GM12878 (cell line): ENCODE measurements around the gene FEM1B. TPM values are rescaled to one million over a fixed set of nuclear protein-coding genes. Genes with fewer than 3 reads are reported as not detected.

Source experiments
- ATAC-seq: fragments of 200-7000 bp; cut with Tn5 transposase; 3 replicates; pipeline ENCODE4 v1.9.1; 2020; ENCODE audit warnings: mild to moderate bottlenecking, moderate library complexity
- BruUV-seq: library from RNA; stranded (reverse); fragments of 400-500 nt; replicated peaks from 2 replicates; lab custom pipeline; 2021; lab: Mats Ljungman, UMichigan
- CTCF ChIA-PET: fragments of 300-600 bp; sonication (Branson Sonifier 250); formaldehyde crosslinking; extraction: SDS; loops from one replicate; lab custom pipeline; 2021; ENCODE audit warnings: inconsistent platforms; lab: Yijun Ruan, JAX
- POLR2A ChIA-PET: fragments of 350-600 bp; formaldehyde crosslinking; extraction: SDS; loops from one replicate; lab custom pipeline; 2021; ENCODE audit warnings: inconsistent platforms; lab: Charles Lee
- RAD21 ChIA-PET: fragments of 300-600 bp; sonication (Branson Sonifier 250); formaldehyde crosslinking; loops from one replicate; lab custom pipeline; 2023; ENCODE audit warnings: antibody characterized with exemption; ENCODE audit not compliant: unreplicated experiment; lab: Charles Lee
- SMC1A ChIA-PET: fragments of 300-600 bp; sonication (Branson Sonifier 250); formaldehyde crosslinking; loops from one replicate; lab custom pipeline; 2023; ENCODE audit not compliant: unreplicated experiment, uncharacterized antibody; lab: Charles Lee
- DNase-seq: peaks from one replicate; pipeline ENCODE4 v3.0.0-alpha.2; 2011; ENCODE audit warnings: low read depth, low spot score
- FAIRE-seq: peaks from 3 replicates; lab custom pipeline; 2011; peaks lifted over from hg19 to GRCh38; lab: Jason Lieb, UNC
- H2AFZ ChIP-seq: 2 replicates; pipeline ENCODE4 v1.6.0; 2011; ENCODE audit warnings: low read depth, low read length, control low read depth; ENCODE audit not compliant: control insufficient read depth
- H3K27ac ChIP-seq: 2 replicates; pipeline ENCODE4 v1.5.1; 2011; ENCODE audit warnings: control low read depth; ENCODE audit not compliant: control insufficient read depth, insufficient read depth
- H3K27me3 ChIP-seq, 2 experiments: replicated peaks in 1 of 2; 2 replicates each; pipeline versions ENCODE4 v1.6.0 to v1.6.1; 2011; ENCODE audit warnings: low read length in 1 of 2; ENCODE audit not compliant: control insufficient read depth in 2 of 2, insufficient read depth in 2 of 2
- H3K36me3 ChIP-seq, 2 experiments: 2 replicates each; pipeline ENCODE4 v1.5.1; 2011; ENCODE audit warnings: low read length in 1 of 2; ENCODE audit not compliant: control insufficient read depth in 2 of 2, insufficient read depth in 2 of 2
- H3K4me1 ChIP-seq: 2 replicates; pipeline ENCODE4 v1.6.1; 2011; ENCODE audit warnings: mild to moderate bottlenecking, low read length, moderate library complexity, mixed read lengths; ENCODE audit not compliant: control insufficient read depth, insufficient read depth
- H3K4me2 ChIP-seq: 2 replicates; pipeline ENCODE4 v1.6.0; 2011; ENCODE audit warnings: control low read depth; ENCODE audit not compliant: control insufficient read depth, insufficient read depth
- H3K4me3 ChIP-seq: fragments of 200-600 bp; sonication (generic); 2 replicates; pipeline ENCODE4 v1.5.1; 2016
- H3K79me2 ChIP-seq: 2 replicates; pipeline ENCODE4 v1.6.0; 2011; ENCODE audit warnings: low read length; ENCODE audit not compliant: control insufficient read depth, insufficient read depth
- H3K9ac ChIP-seq: 2 replicates; pipeline ENCODE4 v1.8.0; 2011; ENCODE audit warnings: low read length, control low read depth, mixed read lengths; ENCODE audit not compliant: control insufficient read depth, insufficient read depth
- H3K9me3 ChIP-seq: replicated peaks from 3 replicates; pipeline ENCODE4 v1.5.1; 2011; ENCODE audit warnings: mild to moderate bottlenecking, low read length; ENCODE audit not compliant: control insufficient read depth, insufficient read depth
- H4K20me1 ChIP-seq: 2 replicates; pipeline ENCODE4 v1.6.0; 2011; ENCODE audit not compliant: control insufficient read depth, insufficient read depth
- BHLHE40 ChIP-seq, 2 experiments: fragments of 450-650 bp in 1 of 2; IDR thresholded peaks; 2 replicates each; pipeline ENCODE4 v1.6.1; 2011 to 2017; ENCODE audit warnings: low read depth in 2 of 2, borderline replicate concordance in 1 of 2, improper control_type of control experiment in 1 of 2, low read length in 1 of 2, mild to moderate bottlenecking in 1 of 2
- CBX3 ChIP-seq: fragments of 200-600 bp; sonication (generic); IDR thresholded peaks from 2 replicates; pipeline ENCODE4 v1.6.1; 2016; ENCODE audit warnings: low read depth, borderline replicate concordance
- CHD2 ChIP-seq: IDR thresholded peaks from 2 replicates; pipeline ENCODE4 v1.6.1; 2011; ENCODE audit warnings: low read depth, low read length, improper control_type of control experiment, borderline replicate concordance
- EED ChIP-seq: sonication (generic); IDR thresholded peaks from 2 replicates; pipeline ENCODE4 v1.6.1; 2016; ENCODE audit warnings: antibody characterized with exemption, low read depth
- EZH2 ChIP-seq: IDR thresholded peaks from 2 replicates; pipeline ENCODE4 v1.6.1; 2012; ENCODE audit warnings: low read depth, mild to moderate bottlenecking, control low read depth, inconsistent platforms, low read length, borderline replicate concordance; ENCODE audit not compliant: control insufficient read depth
- IKZF2 ChIP-seq, 2 experiments: fragments of 450-650 bp; IDR thresholded peaks; 2 replicates each; pipeline ENCODE4 v1.6.1; 2017; ENCODE audit warnings: mild to moderate bottlenecking in 2 of 2, moderate library complexity in 2 of 2
- KLF5 ChIP-seq: fragments of 450-650 bp; IDR thresholded peaks from 2 replicates; pipeline ENCODE4 v1.6.1; 2014; ENCODE audit warnings: mild to moderate bottlenecking; ENCODE audit not compliant: partially characterized antibody
- MEF2A ChIP-seq: IDR thresholded peaks from 2 replicates; pipeline ENCODE4 v1.6.1; 2011; ENCODE audit warnings: low read depth, mild to moderate bottlenecking, low read length, moderate library complexity; ENCODE audit not compliant: insufficient read depth
- MTA2 ChIP-seq: fragments of 450-650 bp; IDR thresholded peaks from 2 replicates; pipeline ENCODE4 v1.6.1; 2016; ENCODE audit warnings: low read depth, mild to moderate bottlenecking, moderate library complexity
- NBN ChIP-seq: fragments of 450-650 bp; IDR thresholded peaks from 2 replicates; pipeline ENCODE4 v1.6.1; 2016
- NKRF ChIP-seq: fragments of 450-650 bp; conservative IDR thresholded peaks from 2 replicates; pipeline ENCODE4 v1.6.1; 2017; ENCODE audit warnings: mild to moderate bottlenecking, moderate library complexity
- NR2C1 ChIP-seq: fragments of 450-650 bp; IDR thresholded peaks from 2 replicates; pipeline ENCODE4 v1.6.1; 2017; ENCODE audit warnings: antibody characterized with exemption, mild to moderate bottlenecking, moderate library complexity
- PAX5 ChIP-seq: IDR thresholded peaks from 2 replicates; pipeline ENCODE4 v1.6.1; 2011; ENCODE audit warnings: low read depth, low read length, borderline replicate concordance
- PML ChIP-seq: IDR thresholded peaks from 2 replicates; pipeline ENCODE4 v1.6.1; 2012; ENCODE audit warnings: low read length, inconsistent platforms
- POLR2AphosphoS5 ChIP-seq: IDR thresholded peaks from 2 replicates; pipeline ENCODE4 v1.6.1; 2011; ENCODE audit warnings: mild to moderate bottlenecking, low read length, inconsistent platforms
- POU2F2 ChIP-seq: IDR thresholded peaks from 3 replicates; pipeline ENCODE4 v1.6.1; 2011; ENCODE audit warnings: low read depth, mild to moderate bottlenecking, low read length, borderline replicate concordance
- RELA ChIP-seq: fragments of 450-650 bp; IDR thresholded peaks from 2 replicates; pipeline ENCODE4 v1.8.0; 2014; ENCODE audit warnings: borderline replicate concordance; ENCODE audit not compliant: partially characterized antibody
- RFX5 ChIP-seq: IDR thresholded peaks from 2 replicates; pipeline ENCODE4 v1.6.1; 2011; ENCODE audit warnings: low read depth, low read length, improper control_type of control experiment
- SMARCA5 ChIP-seq: fragments of 450-650 bp; IDR thresholded peaks from 2 replicates; pipeline ENCODE4 v1.6.1; 2017; ENCODE audit warnings: mild to moderate bottlenecking
- SUZ12 ChIP-seq: fragments of 200-600 bp; sonication (generic); IDR thresholded peaks from one replicate; pipeline ENCODE4 v1.6.1; 2018; ENCODE audit warnings: antibody characterized with exemption, mild to moderate bottlenecking; ENCODE audit not compliant: unreplicated experiment
- TARDBP ChIP-seq: IDR thresholded peaks from 2 replicates; pipeline ENCODE4 v1.6.1; 2016; ENCODE audit warnings: borderline replicate concordance
- TCF3 ChIP-seq: IDR thresholded peaks from 2 replicates; pipeline ENCODE4 v1.6.1; 2012; ENCODE audit warnings: low read depth, mild to moderate bottlenecking, low read length, borderline replicate concordance; ENCODE audit not compliant: insufficient read depth
- TCF7 ChIP-seq: IDR thresholded peaks from 2 replicates; pipeline ENCODE4 v1.6.1; 2014; ENCODE audit warnings: antibody characterized with exemption, borderline replicate concordance
- ZSCAN29 ChIP-seq: fragments of 450-650 bp; IDR thresholded peaks from 2 replicates; pipeline ENCODE4 v1.6.1; 2017; ENCODE audit warnings: mild to moderate bottlenecking, moderate library complexity
- WGBS: methylation state at CpG from one replicate; pipeline ENCODE4 v1.1.6; 2016; ENCODE audit warnings: low lambda C conversion rate; ENCODE audit not compliant: insufficient replicate concordance, insufficient coverage; ENCODE audit errors: missing lambda C conversion rate; 5-methylcytosine and 5-hydroxymethylcytosine counted together
- in situ Hi-C: fragments of 300-500 bp; cut with MboI; formaldehyde crosslinking; loops from 9 replicates; pipeline ENCODE4 v1.14.3; 2018; ENCODE audit warnings: mixed read lengths
- intact Hi-C: fragments of 100-400 bp; cut with micrococcal nuclease; formaldehyde crosslinking; loops from one replicate; pipeline ENCODE4 v1.14.2; 2022; ENCODE audit not compliant: unreplicated experiment
- polyA plus RNA-seq, 11 experiments: library from polyadenylated mRNA; depleted of rRNA in 4 of 11; unstranded in 6 of 11; stranded (reverse) in 5 of 11; fragments of >200 nt; fragmentation: Nextera tagmentation in 4 of 11; fragmentation: Illumina TruSeq in 1 of 11; extraction: Ambion mirVana in 4 of 11; extraction: Trizol in 1 of 11; gene quantifications; 1 replicate in 1 of 11; 2 replicates in 10 of 11; pipeline versions ENCODE4 v1.2.1 to v1.2.3, GENCODE V29; 2011 to 2016; ENCODE audit warnings: inconsistent platforms in 2 of 11, missing spikeins in 2 of 11, low read depth in 1 of 11
- total RNA-seq, 4 experiments: library from RNA; depleted of rRNA in 3 of 4; stranded (reverse); fragments of >200 nt in 3 of 4; fragmentation: Illumina TruSeq in 1 of 4; extraction: Trizol in 1 of 4; gene quantifications; 2 replicates each; pipeline versions ENCODE4 v1.2.1 to v1.2.3, GENCODE V29; 2013 to 2021

Gene FEM1B
- total and polyA plus RNA-seq, 10 of the 15 experiments (the other 5 are each of a cell fraction or from before 2014, with no cell fraction given) = 5.5 to 61.1 (median 18.2) TPM

GRCh38 chr15:68229386-68230156, 48.0 kb upstream of the FEM1B start, which contains the start of gene CLN6:
Gene CLN6 (minus strand): TSS chr15:68229728. CDS start chr15:68229584, 144 bp downstream.
- peak; percentile 48 for DNase-seq
- Histone ChIP-seq H3K4me1 (peaks cover 38% of the 10 kb centered on the region), H3K36me3 (no peaks in the 10 kb centered on the region), H2AFZ (peak within 1 kb of the TSS; percentile 94), H3K27me3 (no peaks in the 10 kb centered on the region), H3K9me3 (no peaks in the 10 kb centered on the region), H3K4me2 (peak within 1 kb of the TSS; percentile 99), H3K27ac (peak within 1 kb of the TSS; percentile 90), H3K9ac (peak within 1 kb of the TSS; percentile 90), H3K4me3 (peak within 1 kb of the TSS; percentile 99), H4K20me1 (no peaks in the 10 kb centered on the region), H3K79me2 (peaks cover 47% of the 10 kb centered on the region)
- FAIRE-seq = no peak
- CTCF ChIA-PET = interaction anchor here (0.6 to 3.2 kb wide), 5 partner anchors 10 to 362 kb away, joined by 3 to 13 read pairs (median 4); no protein-coding TSS in a partner anchor
- RAD21 ChIA-PET = interaction anchor here (2.6 kb wide), 1 partner anchor 366 kb away, joined by 13 read pairs; no protein-coding TSS in a partner anchor
- POLR2A ChIA-PET = interaction anchor here (0.9 to 2.2 kb wide), 2 partner anchors 48 to 200 kb away, joined by 6 to 8 read pairs; partner anchors contain the start of gene FEM1B
- no TSS peak for BruUV-seq
- SMC1A ChIA-PET = interaction anchor here (1.0 to 2.2 kb wide), 3 partner anchors 23 to 366 kb away, joined by 3 to 8 read pairs (median 5); no protein-coding TSS in a partner anchor
- intact Hi-C loops = loop anchor here (5.0 kb wide), 1 partner anchor 367 kb away; no protein-coding TSS in a partner anchor
- ATAC-seq = peak; percentile 84
- 1% methylated on average over 26 of the region's 82 CpGs for WGBS
- in situ Hi-C loops = no loop called here
- peak; percentile 75 for TF ChIP-seq NKRF
- 0 out of 2 replicates have a peak, but pooled peaks have one; percentile 23 for TF ChIP-seq CHD2
- 0 out of 4 replicates have a peak, but pooled peaks of 1 of the 2 experiments have one; percentile 42 for TF ChIP-seq IKZF2 (IDR thresholded peaks at IDR 0.05)
- no peak for TF ChIP-seq TCF7
- no peak; the same call in 1 of the 2 replicates for TF ChIP-seq POLR2AphosphoS5
- peak; percentile 97 to 98 for TF ChIP-seq BHLHE40 (IDR thresholded peaks at IDR 0.05; ENCODE audit: borderline replicate concordance in 1 of 2, low read depth in 2 of 2, low read length in 1 of 2)
- TF ChIP-seq EED = no peak
- TF ChIP-seq NBN = peak; percentile 75; the same call in 1 of the 2 replicates
- peak; percentile 90; the same call in 1 of the 2 replicates for TF ChIP-seq TCF3
- TF ChIP-seq RELA = peak; percentile 60
- no peak for TF ChIP-seq TARDBP
- TF ChIP-seq NR2C1 = peak; percentile 76
- 0 out of 2 replicates have a peak, but pooled peaks have one; percentile 69 for TF ChIP-seq ZSCAN29
- 0 out of 2 replicates have a peak, but pooled peaks have one; percentile 24 for TF ChIP-seq PAX5
- no peak for TF ChIP-seq CBX3
- TF ChIP-seq KLF5 = peak; percentile 64
- 0 out of 3 replicates have a peak, but pooled peaks have one; percentile 29 for TF ChIP-seq POU2F2
- TF ChIP-seq SMARCA5 = 0 out of 2 replicates have a peak, but pooled peaks have one; percentile 58
- TF ChIP-seq MEF2A = no peak
- TF ChIP-seq PML = no peak
- TF ChIP-seq MTA2 = no peak
- no peak for TF ChIP-seq SUZ12
- no peak for TF ChIP-seq RFX5
- no peak for TF ChIP-seq EZH2
